B cell (primary cell): Measurements from ENCODE around the gene HDAC10. TPM values are rescaled to one million over a fixed set of nuclear protein-coding genes. Genes with fewer than 3 reads are reported as not detected.

ENCODE experiments used
- ATAC-seq: fragments of 200-7000 bp; cut with Tn5 transposase; one replicate; pipeline ENCODE4 v1.10.0; 2021; ENCODE audit warnings: low read depth, mild to moderate bottlenecking, moderate number of reproducible peaks, moderate library complexity
- CTCF ChIA-PET: fragments of 350-600 bp; sonication (Branson Sonifier 250); formaldehyde crosslinking; loops from one replicate; lab custom pipeline; 2021; ENCODE audit warnings: antibody characterized with exemption, inconsistent platforms; lab: Charles Lee
- POLR2A ChIA-PET: fragments of 350-600 bp; sonication (Branson Sonifier 250); formaldehyde crosslinking; loops from one replicate; lab custom pipeline; 2021; ENCODE audit warnings: antibody characterized with exemption; lab: Charles Lee
- DNase-seq: peaks from one replicate; pipeline ENCODE4 v3.0.0; 2013
- H2AFZ ChIP-seq: 2 replicates; pipeline ENCODE4 v1.6.1; 2012; ENCODE audit warnings: mild to moderate bottlenecking, low read depth, low read length; ENCODE audit not compliant: insufficient read depth, poor library complexity, severe bottlenecking
- H3K27ac ChIP-seq, 2 donors: 1 replicate in 1 of 2; 2 replicates in 1 of 2; pipeline ENCODE4 v1.5.1; 2012 to 2013; ENCODE audit warnings: low read length in 2 of 2, mild to moderate bottlenecking in 2 of 2, moderate library complexity in 1 of 2
- H3K27me3 ChIP-seq, 4 experiments: fragments of 200-600 bp in 1 of 4; sonication (generic) in 1 of 4; replicated peaks in 1 of 4; 1 replicate in 2 of 4; 2 replicates in 2 of 4; pipeline versions ENCODE4 v1.6.1 to v1.7.0; 2013 to 2016; ENCODE audit warnings: low read length in 3 of 4, mild to moderate bottlenecking in 2 of 4, mixed read lengths in 1 of 4, moderate library complexity in 1 of 4; ENCODE audit not compliant: insufficient read depth in 4 of 4, control insufficient read depth in 3 of 4; ENCODE audit errors: control extremely low read depth in 1 of 4
- H3K36me3 ChIP-seq, 2 experiments: replicated peaks in 1 of 2; 1 replicate in 1 of 2; 2 replicates in 1 of 2; pipeline versions ENCODE4 v1.6.1 to v1.7.1; 2013; ENCODE audit warnings: low read length in 1 of 2; ENCODE audit not compliant: insufficient read depth in 2 of 2, control insufficient read depth in 1 of 2; ENCODE audit errors: control extremely low read depth in 1 of 2, extremely low read depth in 1 of 2
- H3K4me1 ChIP-seq, 2 donors: fragments of 200-600 bp in 1 of 2; sonication (generic) in 1 of 2; 1 replicate in 1 of 2; 2 replicates in 1 of 2; pipeline versions ENCODE4 v1.5.1 to v1.6.1; 2013 to 2017; ENCODE audit warnings: low read length in 2 of 2; ENCODE audit not compliant: control insufficient read depth in 2 of 2, insufficient read depth in 2 of 2
- H3K4me2 ChIP-seq: replicated peaks from 2 replicates; pipeline ENCODE3; 2012; ENCODE audit warnings: mild to moderate bottlenecking, low read depth, low read length; ENCODE audit not compliant: poor library complexity, severe bottlenecking
- H3K4me3 ChIP-seq, 5 experiments: fragments of 200-600 bp in 1 of 5; sonication (generic) in 1 of 5; 1 replicate in 3 of 5; 2 replicates in 2 of 5; pipeline versions ENCODE4 v1.5.1 to v1.7.0; 2011 to 2016; ENCODE audit warnings: low read length in 4 of 5, mild to moderate bottlenecking in 4 of 5, low read depth in 2 of 5, control low read depth in 1 of 5, moderate library complexity in 1 of 5; ENCODE audit not compliant: insufficient read depth in 1 of 5; ENCODE audit errors: control extremely low read depth in 1 of 5, extremely low read depth in 1 of 5
- H3K79me2 ChIP-seq: fragments of 200-600 bp; sonication (generic); one replicate; pipeline ENCODE4 v1.6.0; 2016; ENCODE audit warnings: low read length; ENCODE audit not compliant: control insufficient read depth, insufficient read depth
- H3K9ac ChIP-seq: fragments of 200-600 bp; sonication (generic); 2 replicates; pipeline ENCODE4 v1.6.1; 2017; ENCODE audit warnings: mild to moderate bottlenecking, low read length, moderate library complexity
- H3K9me3 ChIP-seq, 3 donors: one replicate each; pipeline versions ENCODE4 v1.6.1 to v1.7.1; 2013; ENCODE audit warnings: low read length in 2 of 3; ENCODE audit not compliant: control insufficient read depth in 2 of 3, insufficient read depth in 1 of 3; ENCODE audit errors: control extremely low read depth in 1 of 3
- H4K20me1 ChIP-seq: 2 replicates; pipeline ENCODE4 v1.6.0; 2012; ENCODE audit warnings: mild to moderate bottlenecking, low read length; ENCODE audit not compliant: insufficient read depth, control insufficient read depth, poor library complexity, severe bottlenecking
- H3K27ac Mint-ChIP-seq: one replicate; pipeline ENCODE4 v1.8.0; 2021; ENCODE audit warnings: mixed read lengths
- H3K27me3 Mint-ChIP-seq: one replicate; pipeline ENCODE4 v1.8.0; 2021; ENCODE audit warnings: mixed read lengths
- H3K4me1 Mint-ChIP-seq: one replicate; pipeline ENCODE4 v1.8.0; 2021; ENCODE audit warnings: mixed read lengths
- H3K4me3 Mint-ChIP-seq: one replicate; pipeline ENCODE4 v1.8.0; 2021; ENCODE audit warnings: mixed read lengths
- H3K9me3 Mint-ChIP-seq: one replicate; pipeline ENCODE4 v1.8.0; 2022; ENCODE audit warnings: mixed read lengths; ENCODE audit not compliant: insufficient read depth
- EZH2 ChIP-seq: IDR thresholded peaks from 2 replicates; pipeline ENCODE4 v1.6.1; 2012; ENCODE audit warnings: borderline replicate concordance, low read depth, mild to moderate bottlenecking, moderate library complexity, low read length; ENCODE audit not compliant: insufficient read depth, poor library complexity, severe bottlenecking
- WGBS: methylation state at CpG from one replicate; pipeline ENCODE4 v1.1.5; 2013; ENCODE audit warnings: missing lambda C conversion rate; ENCODE audit not compliant: insufficient coverage; 5-methylcytosine and 5-hydroxymethylcytosine counted together
- intact Hi-C: fragments of 100-400 bp; cut with micrococcal nuclease; formaldehyde crosslinking; loops from one replicate; pipeline ENCODE4 v1.10.0; 2022
- polyA plus RNA-seq: library from polyadenylated mRNA; depleted of rRNA; stranded (reverse); fragments of >200 nt; gene quantifications from 2 replicates; pipeline ENCODE4 v1.2.3, GENCODE V29; 2012
- total RNA-seq, 2 donors: library from RNA; stranded (reverse); fragments of 120-200 nt in 1 of 2; gene quantifications; 1 replicate in 1 of 2; 2 replicates in 1 of 2; pipeline versions ENCODE4 v1.2.3 to v1.2.4, GENCODE V29; 2013 to 2022
- TF ChIP-seq, protein P1 (sequence below): fragments of 200-600 bp; IDR thresholded peaks from one replicate; pipeline ENCODE4 v1.8.0; 2022; ENCODE audit warnings: antibody characterized with exemption, mild to moderate bottlenecking

Gene HDAC10
- total and polyA plus RNA-seq, 2 donors (not counting 1 experiment from before 2014, with no cell fraction given): 136 to 187 TPM

DNA sequence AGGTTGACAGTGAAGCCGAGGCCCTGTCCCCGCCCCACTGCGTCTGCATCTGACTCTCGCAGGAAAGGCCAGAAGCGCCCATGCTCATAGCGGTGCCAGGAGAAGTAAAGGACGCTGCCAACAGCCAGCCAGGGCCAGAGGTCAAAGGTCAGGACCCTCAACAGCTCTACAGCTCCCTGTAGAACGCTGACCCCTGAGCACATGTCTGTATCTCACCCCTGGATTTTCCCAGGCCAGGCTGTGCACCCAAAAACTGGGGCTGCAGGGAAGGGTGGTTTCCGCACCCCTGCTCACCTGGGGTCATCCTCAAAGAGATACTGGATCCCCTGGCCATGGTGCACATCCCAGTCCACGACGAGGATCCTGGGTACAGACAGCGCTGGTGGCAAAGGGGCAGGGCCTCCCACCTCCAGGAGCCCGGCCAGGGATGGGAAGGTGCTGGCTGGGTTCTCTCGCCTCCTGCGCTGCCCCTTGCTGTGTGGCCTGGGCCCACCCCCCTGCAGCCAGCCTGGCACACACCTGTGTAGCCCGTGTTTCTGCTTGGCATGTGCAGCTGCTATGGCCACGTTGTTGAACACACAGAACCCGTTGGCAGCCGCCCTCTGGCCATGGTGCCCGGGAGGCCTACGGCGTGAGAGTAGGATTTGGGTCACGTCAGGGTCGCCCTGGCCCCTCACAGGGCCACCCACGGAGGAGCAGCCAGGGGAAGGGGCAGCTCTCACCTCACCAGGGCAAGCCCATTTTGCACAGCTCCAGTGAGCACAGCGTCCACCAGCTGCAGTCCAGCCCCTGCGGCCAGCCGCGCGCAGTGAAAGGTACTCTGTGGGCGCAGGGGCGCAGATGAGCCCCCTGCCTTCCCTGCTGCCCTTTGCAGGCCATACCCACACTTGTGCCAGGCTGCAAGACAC is 1.5 kb downstream of the HDAC10 start:
- TF ChIP-seq, protein P1, sequence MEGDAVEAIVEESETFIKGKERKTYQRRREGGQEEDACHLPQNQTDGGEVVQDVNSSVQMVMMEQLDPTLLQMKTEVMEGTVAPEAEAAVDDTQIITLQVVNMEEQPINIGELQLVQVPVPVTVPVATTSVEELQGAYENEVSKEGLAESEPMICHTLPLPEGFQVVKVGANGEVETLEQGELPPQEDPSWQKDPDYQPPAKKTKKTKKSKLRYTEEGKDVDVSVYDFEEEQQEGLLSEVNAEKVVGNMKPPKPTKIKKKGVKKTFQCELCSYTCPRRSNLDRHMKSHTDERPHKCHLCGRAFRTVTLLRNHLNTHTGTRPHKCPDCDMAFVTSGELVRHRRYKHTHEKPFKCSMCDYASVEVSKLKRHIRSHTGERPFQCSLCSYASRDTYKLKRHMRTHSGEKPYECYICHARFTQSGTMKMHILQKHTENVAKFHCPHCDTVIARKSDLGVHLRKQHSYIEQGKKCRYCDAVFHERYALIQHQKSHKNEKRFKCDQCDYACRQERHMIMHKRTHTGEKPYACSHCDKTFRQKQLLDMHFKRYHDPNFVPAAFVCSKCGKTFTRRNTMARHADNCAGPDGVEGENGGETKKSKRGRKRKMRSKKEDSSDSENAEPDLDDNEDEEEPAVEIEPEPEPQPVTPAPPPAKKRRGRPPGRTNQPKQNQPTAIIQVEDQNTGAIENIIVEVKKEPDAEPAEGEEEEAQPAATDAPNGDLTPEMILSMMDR: no peak
- TF ChIP-seq EZH2: no peak
- no peaks in the 10 kb centered on the region for H3K9me3 ChIP-seq
- peak overlapping the region; percentile 95 for H3K4me2 ChIP-seq
- ChIA-PET POLR2A (interaction anchor here (1.2 to 3.1 kb wide), 2 partner anchors 44 to 371 kb away, joined by 4 to 12 read pairs; no protein-coding TSS in a partner anchor), CTCF (interaction anchor here (1.0 to 3.8 kb wide), 6 partner anchors 9 to 276 kb away, joined by 3 to 52 read pairs (median 15); partner anchors contain the start of genes DENND6B and SCO2)
- Mint-ChIP-seq H3K4me3 (peak overlapping the region; percentile 86), H3K27ac (no peak overlapping the region), H3K9me3 (no peaks in the 10 kb centered on the region), H3K27me3 (no peaks in the 10 kb centered on the region), H3K4me1 (peaks cover 27% of the 10 kb centered on the region)
- H3K4me3 ChIP-seq: peak overlapping the region in 2 of 5 experiments; percentile 5 to 69
- H2AFZ ChIP-seq: no peak overlapping the region
- 97% methylated on average over 32 of the region's 32 CpGs for WGBS
- DNase-seq: no peak
- H4K20me1 ChIP-seq: peaks cover 42% of the 10 kb centered on the region
- H3K36me3 ChIP-seq: peaks cover 0 to 29% of the 10 kb centered on the region in 2 experiments
- intact Hi-C loops: loop anchor here (5.0 kb wide), 1 partner anchor 333 kb away; the partner anchor contains the start of gene CHKB
- H3K4me1 ChIP-seq: peaks cover 20 to 50% of the 10 kb centered on the region in 2 donors
- no peak overlapping the region for H3K27ac ChIP-seq
- peaks cover 32% of the 10 kb centered on the region for H3K79me2 ChIP-seq
- peak overlapping the region; percentile 79 for H3K9ac ChIP-seq
- no peak for ATAC-seq
- no peaks in the 10 kb centered on the region for H3K27me3 ChIP-seq
